GM12874 (cell line): ENCODE results near the gene EXOC3.

ENCODE experiments used
- CTCF ChIP-seq: IDR thresholded peaks from 2 replicates; pipeline ENCODE4 v1.5.1; 2011; ENCODE audit warnings: low read depth, mild to moderate bottlenecking, control low read depth, low read length, moderate library complexity; ENCODE audit not compliant: insufficient read depth

EXOC3 gene

GRCh38 chr5:431711-432050 is 11.3 kb upstream of the EXOC3 start:
- TF ChIP-seq CTCF: no peak

DNA sequence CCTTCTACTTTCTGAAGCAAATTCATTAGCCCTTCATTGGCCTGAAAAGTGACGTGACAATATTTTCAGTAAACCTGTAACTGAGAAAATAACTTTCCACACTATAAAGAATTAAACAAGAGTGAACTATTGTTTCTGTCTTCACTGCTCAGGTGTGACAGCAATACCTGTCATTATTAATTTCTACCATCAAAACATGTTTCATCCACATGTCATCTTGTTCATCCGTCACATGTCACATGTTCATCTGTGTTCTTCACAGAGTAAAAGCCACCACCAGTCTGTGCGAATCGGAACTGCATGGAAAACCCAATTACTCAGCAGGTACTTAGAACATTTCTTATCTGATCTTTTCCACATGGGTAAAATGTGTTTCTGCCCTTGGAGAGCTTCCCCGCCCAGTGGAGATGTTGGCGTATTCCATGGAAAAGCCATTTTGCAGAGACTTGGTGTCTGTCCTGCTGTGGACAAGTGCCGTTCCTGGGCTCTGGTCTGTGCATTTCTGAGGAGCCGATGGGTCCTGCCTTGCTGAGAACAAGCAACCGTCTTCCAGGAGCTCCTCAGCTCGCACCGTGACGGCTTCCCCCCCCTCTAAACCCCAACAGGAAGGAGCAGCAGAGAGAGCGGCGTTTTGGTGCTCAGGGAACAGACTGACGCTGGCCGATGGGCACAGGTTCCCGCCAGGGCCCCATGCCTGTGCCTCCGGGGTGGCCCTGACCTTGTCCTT is 10.6 kb upstream of the EXOC3 start:
- TF ChIP-seq CTCF: no peak

- TF ChIP-seq CTCF: no peak
Measured at GRCh38 chr5:432928-433791, 9.8 kb upstream of the EXOC3 start.

DNA sequence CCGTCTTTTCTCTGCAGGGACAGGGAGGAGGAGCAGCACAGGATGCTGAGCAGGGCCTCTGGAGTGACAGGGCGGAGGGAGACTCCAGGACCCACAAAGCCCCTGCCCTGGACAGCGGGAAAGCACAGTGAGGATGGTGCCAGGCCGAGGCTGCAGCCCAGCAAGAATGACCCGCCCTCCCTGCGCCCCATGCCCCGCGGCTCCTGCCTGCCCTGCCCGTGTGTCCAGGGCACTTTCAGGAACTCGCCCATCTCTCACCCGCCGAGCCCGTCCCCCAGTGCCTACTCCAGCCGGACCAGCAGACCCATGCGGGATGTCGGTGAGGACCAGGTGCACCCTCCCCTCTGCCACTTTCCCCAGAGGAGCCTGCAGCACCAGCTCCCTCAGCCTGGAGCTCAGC is 9.1 kb upstream of the EXOC3 start:
- TF ChIP-seq CTCF: no peak

- no peak for TF ChIP-seq CTCF
Measured at GRCh38 chr5:434443-435146, 8.4 kb upstream of the EXOC3 start.

DNA sequence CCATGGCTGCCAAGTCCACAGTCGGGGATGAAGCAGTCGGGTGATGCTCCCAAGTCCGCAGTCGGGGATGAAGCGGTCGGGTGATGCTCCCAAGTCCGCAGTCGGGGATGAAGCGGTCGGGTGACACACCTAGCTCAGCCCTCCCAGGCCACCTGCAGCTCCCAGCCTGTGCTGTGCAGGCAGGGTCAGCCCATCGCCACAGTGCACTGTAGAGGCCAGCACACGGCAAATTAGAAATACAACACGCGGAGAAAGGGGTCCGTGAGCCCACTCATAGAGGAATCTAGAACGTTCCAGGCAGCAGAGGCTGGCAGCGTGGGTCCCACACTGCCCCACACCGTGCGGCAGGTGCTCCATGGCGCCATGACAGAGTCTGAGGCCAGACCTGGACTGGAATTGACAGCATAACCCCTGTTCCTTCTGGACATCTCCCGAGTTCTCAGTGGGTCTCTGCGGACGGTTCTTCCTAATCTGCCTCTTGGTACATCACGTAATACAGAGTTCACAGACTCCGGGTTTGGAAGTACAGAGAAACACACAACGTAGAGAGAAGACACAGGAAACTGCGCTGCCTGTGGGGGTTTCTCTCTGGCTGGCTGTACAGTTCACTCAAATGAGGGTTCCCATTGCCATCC is 7.7 kb upstream of the EXOC3 start:
- no peak for TF ChIP-seq CTCF
